Mammary epithelial cell (primary cell): ENCODE results near the gene RSAD1.

ENCODE experiments used
- CTCF ChIP-seq, 2 donors: IDR thresholded peaks in 1 of 2; conservative IDR thresholded peaks in 1 of 2; 2 replicates each; pipeline ENCODE4 v1.5.1; 2011 to 2012; ENCODE audit warnings: inconsistent platforms in 2 of 2, low read length in 2 of 2, mild to moderate bottlenecking in 2 of 2, control low read depth in 1 of 2, low read depth in 1 of 2; ENCODE audit not compliant: insufficient read depth in 1 of 2; ENCODE audit errors: extremely low read depth in 1 of 2
- EZH2 ChIP-seq: IDR thresholded peaks from 2 replicates; pipeline ENCODE4 v1.6.1; 2012; ENCODE audit warnings: low read length, inconsistent platforms, borderline replicate concordance

- TF ChIP-seq EZH2 (no peak), CTCF (conservative IDR thresholded peaks at IDR 0.05 in 1 of 2, IDR thresholded peaks at IDR 0.05 in 1 of 2; ENCODE audit: extremely low read depth in 1 of 2, insufficient read depth in 1 of 2, low read depth in 1 of 2, low read length in 2 of 2) (no peak)
Measured at GRCh38 chr17:50468304-50469207, 10.1 kb upstream of the RSAD1 start, which contains the start of gene CHAD.
